Motor neuron (in vitro differentiated cells): Measurements from ENCODE around the gene NME9. TPM values are rescaled to one million over a fixed set of nuclear protein-coding genes. Genes with fewer than 3 reads are reported as not detected.

Experiments used
- total RNA-seq, 8 experiments: library from RNA; unstranded; fragments of 300-600 nt; gene quantifications; 2 replicates each; pipeline versions ENCODE4 v1.2.3 to v1.2.4, GENCODE V29; 2022

Gene NME9
- total RNA-seq, 8 experiments from 2014 or later: 2.2 to 13.2 (median 3.7) TPM

Other genes starting within 250 kb of the NME9 start
- gene DZIP1L, start 214.2 kb downstream of the NME9 start, total RNA-seq: 10 to 100 TPM in 4 of 8 experiments, 1 to 10 TPM in 4; 3.9 to 59.9 (median 12.1) TPM
- 1 to 10 TPM in 1 of 8 experiments, under 1 TPM in 4, not detected in 3; 0.19 to 1.4 (median 0.40) TPM for gene A4GNT, start 197.5 kb downstream of the NME9 start, total RNA-seq
- gene DBR1, start 154.9 kb downstream of the NME9 start, total RNA-seq: 10 to 100 TPM; 10.8 to 19.7 (median 12.9) TPM
- 10 to 100 TPM; 23.2 to 49.1 (median 41.9) TPM for gene ARMC8, start 142.6 kb downstream of the NME9 start, total RNA-seq
- 100 to 1,000 TPM in 1 of 8 experiments, 10 to 100 TPM in 7; 30.3 to 150 (median 42.1) TPM for gene MRAS, start 18.7 kb upstream of the NME9 start, total RNA-seq
- 1 to 10 TPM in 6 of 8 experiments, under 1 TPM in 2; 0.71 to 4.5 (median 1.8) TPM for gene ESYT3, start 104.8 kb upstream of the NME9 start, total RNA-seq